Hematopoietic multipotent progenitor cell treated with erythropoietin and hydrocortisone succinate and interleukin-3 and kit ligand, for 6 days (in vitro differentiated cells): ENCODE results near the gene MRPL57.
"Not testable (repeated sequence)": the region's sequence is repeated elsewhere in the genome, so short reads cannot be mapped to it uniquely, and the experiment has no call there.

ENCODE experiments used
- DNase-seq: peaks from one replicate; pipeline ENCODE4 v3.0.0-alpha.2; 2015

Gene MRPL57

GRCh38 chr13:21197606-21198225 is 21.3 kb downstream of the MRPL57 start:
- DNase-seq, result not testable (repeated sequence)

- not testable (repeated sequence) for DNase-seq
Observed at GRCh38 chr13:21198391-21198790, 21.9 kb downstream of the MRPL57 start.

GRCh38 chr13:21201456-21202190 is 25.2 kb downstream of the MRPL57 start:
- DNase-seq, result not testable (repeated sequence)

- DNase-seq, result no peak
Observed at GRCh38 chr13:21202767-21203531, 26.5 kb downstream of the MRPL57 start.

- DNase-seq, result no peak
Observed at GRCh38 chr13:21208652-21209154, 32.2 kb downstream of the MRPL57 start.

- no peak for DNase-seq
Observed at GRCh38 chr13:21212138-21212775, 35.8 kb downstream of the MRPL57 start.

- not testable (repeated sequence) for DNase-seq
Observed at GRCh38 chr13:21215419-21215818, 39.0 kb downstream of the MRPL57 start.

- no peak for DNase-seq
Observed at GRCh38 chr13:21216332-21216731, 39.9 kb downstream of the MRPL57 start.

- DNase-seq, result peak; percentile 81
Observed at GRCh38 chr13:21218351-21219035, 42.0 kb downstream of the MRPL57 start.

- no peak for DNase-seq
Observed at GRCh38 chr13:21219036-21219381, 42.6 kb downstream of the MRPL57 start.

- not testable (repeated sequence) for DNase-seq
Observed at GRCh38 chr13:21219716-21220115, 43.3 kb downstream of the MRPL57 start.

- no peak for DNase-seq
Observed at GRCh38 chr13:21221268-21221667, 44.8 kb downstream of the MRPL57 start.

GRCh38 chr13:21225082-21225481 is 48.6 kb downstream of the MRPL57 start:
- DNase-seq, result no peak

- no peak for DNase-seq
Observed at GRCh38 chr13:21225841-21226581, 49.6 kb downstream of the MRPL57 start.

- DNase-seq, result no peak
Observed at GRCh38 chr13:21227917-21228316, 51.5 kb downstream of the MRPL57 start.
